H9 (cell line): ENCODE results near the gene STAC. TPM values are rescaled to one million over a fixed set of nuclear protein-coding genes. Genes with fewer than 3 reads are reported as not detected.
"Not testable (repeated sequence)": the region's sequence is repeated elsewhere in the genome, so short reads cannot be mapped to it uniquely, and the experiment has no call there.

Experiments used
- DNase-seq: peaks from one replicate; pipeline ENCODE4 v3.0.0-alpha.2; 2017
- H2AFZ ChIP-seq: one replicate; pipeline ENCODE4 v1.6.1; 2013; ENCODE audit warnings: mild to moderate bottlenecking, low read length, control low read depth, moderate library complexity
- H2AK5ac ChIP-seq: 2 replicates; pipeline ENCODE4 v1.6.1; 2013; ENCODE audit warnings: low read length, control low read depth, mixed read lengths; ENCODE audit not compliant: insufficient read length
- H2BK120ac ChIP-seq: one replicate; pipeline ENCODE4 v1.6.1; 2013; ENCODE audit warnings: low read depth, mild to moderate bottlenecking, low read length, control low read depth, inconsistent platforms; ENCODE audit not compliant: poor library complexity, severe bottlenecking
- H2BK12ac ChIP-seq: 2 replicates; pipeline ENCODE4 v1.6.1; 2013; ENCODE audit warnings: low read length, control low read depth, mixed read lengths, low read depth; ENCODE audit not compliant: insufficient read length
- H2BK15ac ChIP-seq: 2 replicates; pipeline ENCODE4 v1.6.1; 2013; ENCODE audit warnings: low read depth, low read length, control low read depth
- H2BK20ac ChIP-seq: one replicate; pipeline ENCODE4 v1.6.1; 2013; ENCODE audit warnings: low read depth, mild to moderate bottlenecking, low read length, control low read depth, inconsistent platforms; ENCODE audit not compliant: poor library complexity, severe bottlenecking
- H2BK5ac ChIP-seq: 2 replicates; pipeline ENCODE4 v1.6.1; 2013; ENCODE audit warnings: low read length, control low read depth, mixed read lengths; ENCODE audit not compliant: insufficient read length
- H3K14ac ChIP-seq: 2 replicates; pipeline ENCODE4 v1.6.1; 2013; ENCODE audit warnings: low read length, control low read depth; ENCODE audit not compliant: insufficient read depth
- H3K18ac ChIP-seq: 2 replicates; pipeline ENCODE4 v1.6.1; 2013; ENCODE audit warnings: low read depth, mild to moderate bottlenecking, mixed read lengths, low read length, control low read depth; ENCODE audit not compliant: insufficient read length
- H3K23ac ChIP-seq: 2 replicates; pipeline ENCODE4 v1.6.1; 2013; ENCODE audit warnings: low read length, control low read depth, mixed read lengths, low read depth; ENCODE audit not compliant: insufficient read length
- H3K23me2 ChIP-seq: 2 replicates; pipeline ENCODE4 v1.6.1; 2013; ENCODE audit warnings: low read depth, mild to moderate bottlenecking, mixed read lengths, low read length, control low read depth; ENCODE audit not compliant: insufficient read length, poor library complexity, severe bottlenecking
- H3K27ac ChIP-seq: 2 replicates; pipeline ENCODE4 v1.5.1; 2013; ENCODE audit warnings: low read length, control low read depth, mixed read lengths, low read depth; ENCODE audit not compliant: insufficient read length
- H3K27me3 ChIP-seq: 2 replicates; pipeline ENCODE4 v1.6.1; 2013; ENCODE audit warnings: low read length, control low read depth, inconsistent platforms; ENCODE audit not compliant: insufficient read depth
- H3K4ac ChIP-seq: 2 replicates; pipeline ENCODE4 v1.6.1; 2013; ENCODE audit warnings: low read depth, mild to moderate bottlenecking, control low read depth, inconsistent platforms, low read length, moderate library complexity
- H3K4me1 ChIP-seq: 2 replicates; pipeline ENCODE4 v1.6.1; 2013; ENCODE audit warnings: low read length, control low read depth, inconsistent platforms; ENCODE audit not compliant: insufficient read depth
- H3K4me2 ChIP-seq: 2 replicates; pipeline ENCODE4 v1.6.1; 2013; ENCODE audit warnings: low read length, control low read depth, mixed read lengths; ENCODE audit not compliant: insufficient read length, insufficient read depth
- H3K56ac ChIP-seq: 2 replicates; pipeline ENCODE4 v1.6.1; 2013; ENCODE audit warnings: low read depth, mild to moderate bottlenecking, mixed read lengths, low read length, control low read depth; ENCODE audit not compliant: insufficient read length
- H3K79me1 ChIP-seq: 2 replicates; pipeline ENCODE4 v1.6.1; 2013; ENCODE audit warnings: low read depth, mild to moderate bottlenecking, moderate library complexity, low read length, control low read depth, inconsistent platforms; ENCODE audit not compliant: insufficient read depth, poor library complexity, severe bottlenecking
- H3K79me2 ChIP-seq: 2 replicates; pipeline ENCODE4 v1.6.1; 2013; ENCODE audit warnings: low read length, control low read depth, inconsistent platforms; ENCODE audit not compliant: insufficient read depth
- H3K9ac ChIP-seq: 2 replicates; pipeline ENCODE4 v1.6.1; 2013; ENCODE audit warnings: low read length, control low read depth, mixed read lengths; ENCODE audit not compliant: insufficient read length; ENCODE audit errors: extremely low read depth
- H3K9me3 ChIP-seq: one replicate; pipeline ENCODE4 v1.6.1; 2013; ENCODE audit warnings: low read depth, low read length, inconsistent platforms; ENCODE audit not compliant: control insufficient read depth
- H3T11ph ChIP-seq: one replicate; pipeline ENCODE4 v1.6.1; 2013; ENCODE audit warnings: mild to moderate bottlenecking, low read length, control low read depth, inconsistent platforms
- H4K20me1 ChIP-seq: one replicate; pipeline ENCODE4 v1.6.1; 2013; ENCODE audit not compliant: control insufficient read depth, insufficient read length, insufficient read depth
- H4K5ac ChIP-seq: 2 replicates; pipeline ENCODE4 v1.6.1; 2013; ENCODE audit warnings: low read depth, mild to moderate bottlenecking, mixed read lengths, low read length, control low read depth; ENCODE audit not compliant: insufficient read length
- H4K8ac ChIP-seq: replicated peaks from 2 replicates; pipeline ENCODE4 v1.6.1; 2013; ENCODE audit warnings: low read length, control low read depth, mixed read lengths, low read depth; ENCODE audit not compliant: insufficient read length
- H4K91ac ChIP-seq: 2 replicates; pipeline ENCODE4 v1.6.1; 2013; ENCODE audit warnings: low read depth, mild to moderate bottlenecking, moderate library complexity, mixed read lengths, low read length, control low read depth; ENCODE audit not compliant: insufficient read length
- H3K27ac Mint-ChIP-seq, 3 experiments: 2 replicates in 2 of 3; 3 replicates in 1 of 3; pipeline ENCODE4 v1.8.0; 2020 to 2021; ENCODE audit warnings: mixed read lengths in 3 of 3, mild to moderate bottlenecking in 1 of 3, moderate library complexity in 1 of 3
- H3K27me3 Mint-ChIP-seq: 2 replicates; pipeline ENCODE4 v1.8.0; 2021; ENCODE audit warnings: low read depth, mild to moderate bottlenecking, moderate library complexity, mixed read lengths
- H3K36me3 Mint-ChIP-seq, 3 experiments: 2 replicates in 2 of 3; 3 replicates in 1 of 3; pipeline ENCODE4 v1.8.0; 2020 to 2021; ENCODE audit warnings: low read depth in 3 of 3, mixed read lengths in 3 of 3; ENCODE audit not compliant: insufficient read depth in 1 of 3
- H3K4me1 Mint-ChIP-seq, 2 experiments: 2 replicates each; pipeline ENCODE4 v1.8.0; 2020; ENCODE audit warnings: mixed read lengths in 2 of 2
- H3K4me3 Mint-ChIP-seq, 2 experiments: 2 replicates in 1 of 2; 3 replicates in 1 of 2; pipeline ENCODE4 v1.8.0; 2020 to 2021; ENCODE audit warnings: mild to moderate bottlenecking in 2 of 2, mixed read lengths in 2 of 2, moderate library complexity in 1 of 2
- H3K9me3 Mint-ChIP-seq, 2 experiments: 2 replicates in 1 of 2; 3 replicates in 1 of 2; pipeline ENCODE4 v1.8.0; 2020; ENCODE audit warnings: mild to moderate bottlenecking in 2 of 2, mixed read lengths in 2 of 2, moderate library complexity in 1 of 2
- WGBS: extraction: QIAGEN DNeasy Blood & Tissue Kit; methylation state at CpG from one replicate; pipeline ENCODE4 v1.1.7; 2013; ENCODE audit warnings: missing lambda C conversion rate, low lambda C conversion rate, mixed read lengths; ENCODE audit not compliant: insufficient read length; ENCODE audit errors: extremely low coverage; 5-methylcytosine and 5-hydroxymethylcytosine counted together
- total RNA-seq: library from RNA; stranded (reverse); gene quantifications from 2 replicates; pipeline ENCODE4 v1.2.1, GENCODE V29; 2021

The STAC gene
- total RNA-seq, 1 experiment from 2014 or later: 3.0 TPM

- H2BK12ac ChIP-seq, DNase-seq, H3K9ac ChIP-seq, H3K14ac ChIP-seq, H3K56ac ChIP-seq, H2AFZ ChIP-seq, H3K9me3 Mint-ChIP-seq, H3K4me1 ChIP-seq, H2BK20ac ChIP-seq, H3K27ac ChIP-seq, H3T11ph ChIP-seq, H3K4ac ChIP-seq, H3K23ac ChIP-seq, H4K5ac ChIP-seq, H4K20me1 ChIP-seq, H3K4me2 ChIP-seq, H2BK15ac ChIP-seq, H3K9me3 ChIP-seq, H3K27me3 ChIP-seq, H3K4me1 Mint-ChIP-seq, H2BK120ac ChIP-seq, H3K18ac ChIP-seq, H3K27me3 Mint-ChIP-seq, H3K79me1 ChIP-seq, H4K8ac ChIP-seq, H2BK5ac ChIP-seq, H3K36me3 Mint-ChIP-seq, H3K4me3 Mint-ChIP-seq, H3K79me2 ChIP-seq, H2AK5ac ChIP-seq, H3K27ac Mint-ChIP-seq, H4K91ac ChIP-seq, H3K23me2 ChIP-seq: not testable (repeated sequence)
- WGBS: no CpG with 5 or more reads among the region's 6 CpGs
Measured at GRCh38 chr3:36453896-36454295, 73.6 kb downstream of the STAC start.
